Endothelial cell of umbilical vein (primary cell): ENCODE measurements around the gene CD47. TPM values are rescaled to one million over a fixed set of nuclear protein-coding genes. Genes with fewer than 3 reads are reported as not detected.

Experiments
- BruUV-seq: library from RNA; stranded (reverse); fragments of 400-500 nt; replicated peaks from 2 replicates; lab custom pipeline; 2021; lab: Mats Ljungman, UMichigan
- CTCF ChIA-PET: fragments of 300-600, 350-600 bp; sonication (Branson Sonifier 250); formaldehyde crosslinking; loops from one replicate; lab custom pipeline; 2021; ENCODE audit warnings: antibody characterized with exemption, inconsistent platforms; lab: Charles Lee
- POLR2A ChIA-PET: fragments of 300-600, 350-600 bp; sonication (Branson Sonifier 250); formaldehyde crosslinking; loops from one replicate; lab custom pipeline; 2021; ENCODE audit warnings: antibody characterized with exemption, inconsistent platforms; lab: Charles Lee
- DNase-seq: peaks from one replicate; pipeline ENCODE4 v3.0.0-alpha.2; 2011; ENCODE audit warnings: low read depth, low spot score
- FAIRE-seq: peaks from 2 replicates; lab custom pipeline; 2011; peaks lifted over from hg19 to GRCh38; lab: Jason Lieb, UNC
- H2AFZ ChIP-seq: 2 replicates; pipeline ENCODE4 v1.6.0; 2012; ENCODE audit warnings: low read depth, low read length, control low read depth, inconsistent platforms
- H3K27ac ChIP-seq: 2 replicates; pipeline ENCODE4 v1.5.1; 2011; ENCODE audit warnings: low read depth, mild to moderate bottlenecking, control low read depth, low read length, moderate library complexity; ENCODE audit not compliant: insufficient read depth
- H3K27me3 ChIP-seq, 2 experiments: 2 replicates each; pipeline versions ENCODE4 v1.6.0 to v1.6.1; 2011; ENCODE audit warnings: low read length in 2 of 2, mixed read lengths in 1 of 2; ENCODE audit not compliant: control insufficient read depth in 2 of 2, insufficient read depth in 2 of 2
- H3K36me3 ChIP-seq, 2 experiments: 2 replicates in 1 of 2; 3 replicates in 1 of 2; pipeline ENCODE4 v1.5.1; 2011; ENCODE audit warnings: low read length in 2 of 2, mild to moderate bottlenecking in 1 of 2, moderate library complexity in 1 of 2; ENCODE audit not compliant: control insufficient read depth in 2 of 2, insufficient read depth in 2 of 2; ENCODE audit errors: extremely low read depth in 1 of 2
- H3K4me1 ChIP-seq: 3 replicates; pipeline ENCODE4 v1.5.1; 2011; ENCODE audit warnings: mild to moderate bottlenecking, low read length; ENCODE audit not compliant: control insufficient read depth, insufficient read depth; ENCODE audit errors: extremely low read depth
- H3K4me2 ChIP-seq: 2 replicates; pipeline ENCODE4 v1.6.1; 2011; ENCODE audit warnings: low read length, control low read depth, mixed read lengths; ENCODE audit not compliant: insufficient read depth
- H3K4me3 ChIP-seq, 3 experiments: fragments of 200-600 bp in 1 of 3; sonication (generic), shearing (Covaris generic) in 1 of 3; replicated peaks in 1 of 3; 2 replicates each; pipeline ENCODE4 v1.5.1; 2011 to 2016; ENCODE audit warnings: control low read depth in 3 of 3, low read length in 3 of 3, mild to moderate bottlenecking in 2 of 3, inconsistent platforms in 1 of 3, low read depth in 1 of 3, moderate library complexity in 1 of 3; ENCODE audit not compliant: insufficient read depth in 1 of 3
- H3K79me2 ChIP-seq: 2 replicates; pipeline ENCODE4 v1.6.0; 2012; ENCODE audit warnings: low read length, inconsistent platforms; ENCODE audit not compliant: control insufficient read depth, insufficient read depth
- H3K9ac ChIP-seq: replicated peaks from 2 replicates; pipeline ENCODE3; 2011; ENCODE audit warnings: low read length, control low read depth; ENCODE audit not compliant: insufficient read depth; ENCODE audit errors: extremely low read depth
- H3K9me1 ChIP-seq: replicated peaks from 3 replicates; pipeline ENCODE4 v1.6.0; 2011; ENCODE audit warnings: mild to moderate bottlenecking, low read length; ENCODE audit not compliant: control insufficient read depth, insufficient read depth; ENCODE audit errors: extremely low read depth
- H3K9me3 ChIP-seq: replicated peaks from 2 replicates; pipeline ENCODE4 v1.5.1; 2012; ENCODE audit warnings: low read length, inconsistent platforms; ENCODE audit not compliant: control insufficient read depth, insufficient read depth
- H4K20me1 ChIP-seq: replicated peaks from 2 replicates; pipeline ENCODE3; 2011; ENCODE audit warnings: mild to moderate bottlenecking, low read length; ENCODE audit not compliant: control insufficient read depth, insufficient read depth; ENCODE audit errors: extremely low read depth
- EZH2 ChIP-seq: IDR thresholded peaks from 2 replicates; pipeline ENCODE4 v1.6.1; 2012; ENCODE audit warnings: borderline replicate concordance, low read depth, mild to moderate bottlenecking, moderate library complexity, low read length, inconsistent platforms; ENCODE audit not compliant: severe bottlenecking
- FOS ChIP-seq: IDR thresholded peaks from 2 replicates; pipeline ENCODE4 v1.6.1; 2011; ENCODE audit warnings: mild to moderate bottlenecking, low read length, moderate library complexity, borderline replicate concordance; ENCODE audit not compliant: insufficient read depth
- GATA2 ChIP-seq: IDR thresholded peaks from 2 replicates; pipeline ENCODE4 v1.7.0; 2011; ENCODE audit warnings: low read depth, mild to moderate bottlenecking, moderate library complexity, mixed read lengths, low read length; ENCODE audit not compliant: insufficient read length, insufficient read depth
- JUN ChIP-seq: IDR thresholded peaks from 2 replicates; pipeline ENCODE4 v1.6.1; 2011; ENCODE audit warnings: borderline replicate concordance, low read depth; ENCODE audit not compliant: insufficient read length, insufficient read depth
- MYC ChIP-seq: IDR thresholded peaks from one replicate; pipeline ENCODE4 v1.6.1; 2011; ENCODE audit warnings: mild to moderate bottlenecking, low read depth, low read length
- POLR2A ChIP-seq: IDR thresholded peaks from 2 replicates; pipeline ENCODE4 v1.6.1; 2012; ENCODE audit warnings: low read depth, mild to moderate bottlenecking, control low read depth, low read length
- POLR2AphosphoS5 ChIP-seq: IDR thresholded peaks from 2 replicates; pipeline ENCODE4 v1.6.1; 2012; ENCODE audit warnings: low read depth, mild to moderate bottlenecking, control low read depth, low read length, moderate library complexity; ENCODE audit not compliant: insufficient read depth
- dilution Hi-C: fragments of 300-500 bp; cut with MboI; formaldehyde crosslinking; loops from one replicate; pipeline ENCODE4 v1.15.0; 2019; ENCODE audit warnings: low sequenced_read_pairs; ENCODE audit not compliant: extremely low pct_ligation_motif_present
- intact Hi-C: fragments of 100-400 bp; cut with micrococcal nuclease; formaldehyde crosslinking; loops from one replicate; pipeline ENCODE4 v1.10.0; 2022
- polyA plus RNA-seq, 4 experiments: library from polyadenylated mRNA; depleted of rRNA in 3 of 4; stranded (reverse) in 3 of 4; unstranded in 1 of 4; fragments of >200 nt; gene quantifications; 2 replicates each; pipeline versions ENCODE4 v1.2.1 to v1.2.3, GENCODE V29; 2011 to 2012; ENCODE audit warnings: missing spikeins in 1 of 4
- total RNA-seq: library from RNA; stranded (reverse); gene quantifications from 2 replicates; pipeline ENCODE4 v1.2.3, GENCODE V29; 2021
- TF ChIP-seq, protein P1 (sequence below), 2 donors: IDR thresholded peaks; 1 replicate in 1 of 2; 2 replicates in 1 of 2; pipeline ENCODE4 v1.5.1; 2011; ENCODE audit warnings: low read length in 2 of 2, mild to moderate bottlenecking in 2 of 2, moderate library complexity in 2 of 2, control low read depth in 1 of 2, inconsistent platforms in 1 of 2, low read depth in 1 of 2; ENCODE audit not compliant: insufficient read depth in 1 of 2; ENCODE audit errors: extremely low read depth in 1 of 2
- TF ChIP-seq, protein P2 (sequence below): IDR thresholded peaks from 2 replicates; pipeline ENCODE4 v1.6.1; 2011; ENCODE audit not compliant: insufficient read depth, insufficient read length

CD47 gene
- total and polyA plus RNA-seq, 2 donors (not counting 3 experiments of a cell fraction or from before 2014, with no cell fraction given), result 29.3 to 32.2 TPM

DNA sequence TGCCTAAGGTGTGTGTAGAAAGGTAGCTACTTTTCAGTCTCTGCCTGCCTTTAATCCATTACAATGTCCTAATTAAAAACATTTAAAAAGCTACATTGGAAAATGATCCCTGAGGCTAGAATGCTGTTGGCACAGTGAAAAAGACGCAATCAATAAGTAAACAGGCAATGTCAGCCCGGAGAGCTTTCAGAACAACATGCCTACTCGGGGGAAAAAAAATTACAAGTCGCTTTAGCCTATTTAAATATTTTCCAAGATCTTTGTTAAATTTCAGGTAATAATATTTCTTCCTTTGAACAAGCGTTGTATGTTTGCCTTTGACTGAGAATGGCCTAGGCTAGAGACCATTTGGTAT is 46.6 kb upstream of the CD47 start:
- DNase-seq, result no peak
- Histone ChIP-seq H3K4me2 (no peak overlapping the region), H3K4me3 (no peak overlapping the region), H3K79me2 (no peaks in the 10 kb centered on the region), H4K20me1 (no peaks in the 10 kb centered on the region), H3K9me3 (no peaks in the 10 kb centered on the region), H2AFZ (no peak overlapping the region), H3K27me3 (no peaks in the 10 kb centered on the region), H3K9me1 (no peaks in the 10 kb centered on the region), H3K27ac (no peak overlapping the region), H3K4me1 (peaks cover 7% of the 10 kb centered on the region), H3K9ac (no peak overlapping the region), H3K36me3 (no peaks in the 10 kb centered on the region)
- FAIRE-seq, result no peak
- dilution Hi-C loops (no loop called here), intact Hi-C loops (no loop called here)
- no TSS peak for BruUV-seq
- ChIA-PET CTCF (interaction anchor here (1.1 kb wide), 1 partner anchor 23 kb away, joined by 4 read pairs; no protein-coding TSS in a partner anchor), POLR2A (no interaction called here)
- TF ChIP-seq, protein P1, sequence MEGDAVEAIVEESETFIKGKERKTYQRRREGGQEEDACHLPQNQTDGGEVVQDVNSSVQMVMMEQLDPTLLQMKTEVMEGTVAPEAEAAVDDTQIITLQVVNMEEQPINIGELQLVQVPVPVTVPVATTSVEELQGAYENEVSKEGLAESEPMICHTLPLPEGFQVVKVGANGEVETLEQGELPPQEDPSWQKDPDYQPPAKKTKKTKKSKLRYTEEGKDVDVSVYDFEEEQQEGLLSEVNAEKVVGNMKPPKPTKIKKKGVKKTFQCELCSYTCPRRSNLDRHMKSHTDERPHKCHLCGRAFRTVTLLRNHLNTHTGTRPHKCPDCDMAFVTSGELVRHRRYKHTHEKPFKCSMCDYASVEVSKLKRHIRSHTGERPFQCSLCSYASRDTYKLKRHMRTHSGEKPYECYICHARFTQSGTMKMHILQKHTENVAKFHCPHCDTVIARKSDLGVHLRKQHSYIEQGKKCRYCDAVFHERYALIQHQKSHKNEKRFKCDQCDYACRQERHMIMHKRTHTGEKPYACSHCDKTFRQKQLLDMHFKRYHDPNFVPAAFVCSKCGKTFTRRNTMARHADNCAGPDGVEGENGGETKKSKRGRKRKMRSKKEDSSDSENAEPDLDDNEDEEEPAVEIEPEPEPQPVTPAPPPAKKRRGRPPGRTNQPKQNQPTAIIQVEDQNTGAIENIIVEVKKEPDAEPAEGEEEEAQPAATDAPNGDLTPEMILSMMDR (IDR thresholded peaks at IDR 0.05; ENCODE audit: extremely low read depth in 1 of 2, insufficient read depth in 1 of 2, low read depth in 1 of 2, low read length in 2 of 2), result no peak
- TF ChIP-seq POLR2AphosphoS5, result no peak
- no peak for TF ChIP-seq MYC
- no peak for TF ChIP-seq GATA2
- TF ChIP-seq POLR2A, result no peak
- no peak for TF ChIP-seq JUN
- TF ChIP-seq, protein P2, sequence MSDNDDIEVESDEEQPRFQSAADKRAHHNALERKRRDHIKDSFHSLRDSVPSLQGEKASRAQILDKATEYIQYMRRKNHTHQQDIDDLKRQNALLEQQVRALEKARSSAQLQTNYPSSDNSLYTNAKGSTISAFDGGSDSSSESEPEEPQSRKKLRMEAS, result no peak
- TF ChIP-seq FOS, result no peak
- TF ChIP-seq EZH2, result no peak
